Measurements from ENCODE around the gene ARHGEF19. TPM values are rescaled to one million over a fixed set of nuclear protein-coding genes. Genes with fewer than 3 reads are reported as not detected.

ARHGEF19 gene
- total and polyA plus RNA-seq, 9 of the 15 experiments (the other 6 are each of a cell fraction or from before 2014, with no cell fraction given), result 0.73 to 21.0 (median 5.2) TPM

DNA sequence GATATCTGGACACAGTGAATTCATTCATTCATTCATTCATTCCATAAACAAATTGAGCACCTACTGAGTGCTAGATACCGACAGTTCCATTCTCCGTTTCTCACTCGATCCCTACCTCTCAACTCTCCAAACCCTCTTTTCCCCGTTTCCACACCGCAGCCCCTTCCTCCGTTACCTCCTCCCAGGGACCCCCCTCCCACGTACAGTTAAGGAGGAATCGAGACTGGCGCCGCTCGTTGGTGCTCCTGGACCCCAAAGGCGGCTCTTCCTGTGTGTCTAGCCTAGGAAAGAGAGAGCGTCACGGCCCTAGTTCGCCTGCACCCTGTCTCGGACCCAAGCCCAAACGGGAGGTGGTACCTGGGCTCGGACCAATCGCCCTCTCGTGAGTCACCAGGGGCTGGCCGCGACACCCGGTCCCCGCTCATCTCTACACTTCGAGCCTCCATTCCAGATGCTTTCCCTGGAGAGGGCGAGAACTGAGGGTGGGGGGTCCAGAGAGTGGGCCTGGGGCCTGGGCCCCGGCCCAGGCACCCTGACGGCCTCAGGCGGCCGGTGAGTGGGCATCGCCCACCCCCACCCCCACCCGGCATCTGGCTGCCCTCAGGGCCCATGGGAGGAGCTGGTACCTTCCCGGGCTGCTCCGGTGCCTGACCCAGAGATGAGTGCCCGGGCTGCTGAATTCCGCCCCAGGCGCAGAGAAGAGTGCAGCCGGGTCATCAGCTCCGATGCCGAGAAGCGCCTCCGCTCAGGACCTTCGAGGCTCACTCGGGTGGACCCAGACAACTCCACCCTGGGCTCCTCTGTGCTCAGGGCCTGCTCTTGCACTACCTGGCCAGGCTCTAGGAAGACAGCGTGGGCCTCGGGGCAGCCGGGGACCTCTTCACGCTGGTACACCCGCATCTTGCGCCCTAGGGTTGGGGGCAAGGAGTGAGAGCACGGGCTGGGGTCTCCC lies 4.9 kb downstream of the ARHGEF19 start (continued):
- TF ChIP-seq FUS (optimal IDR thresholded peaks at IDR 0.05; ENCODE audit: low read depth, low read length) (no peak), BRF2 (IDR thresholded peaks at IDR 0.05; ENCODE audit: borderline replicate concordance, insufficient read depth, insufficient read length) (no peak), HNRNPK (IDR thresholded peaks at IDR 0.05; ENCODE audit: low read depth, low read length, poor library complexity, severe bottlenecking) (no peak), ZNF740 (CRISPR knock-in tag; IDR thresholded peaks at IDR 0.05) (0 out of 2 replicates have a peak, but pooled peaks have one; percentile 50), ZNF740 (tag; IDR thresholded peaks at IDR 0.05) (no peak), BDP1 (IDR thresholded peaks at IDR 0.05; ENCODE audit: insufficient read depth, insufficient read length) (no peak), STAG1 (CRISPR knock-in tag; IDR thresholded peaks at IDR 0.05; ENCODE audit: borderline replicate concordance) (no peak), RBM25 (IDR thresholded peaks at IDR 0.05; ENCODE audit: low read depth, low read length, severe bottlenecking) (no peak), KLF10 (CRISPR knock-in tag; IDR thresholded peaks at IDR 0.05) (no peak), PHTF2 (CRISPR knock-in tag; IDR thresholded peaks at IDR 0.05) (no peak), KLF6 (CRISPR knock-in tag; IDR thresholded peaks at IDR 0.05; ENCODE audit: borderline replicate concordance) (0 out of 2 replicates have a peak, but pooled peaks have one; percentile 63), CHD4 (IDR thresholded peaks at IDR 0.05; ENCODE audit: insufficient read depth, insufficient replicate concordance, low read depth, low read length, poor library complexity, severe bottlenecking) (no peak), ZNF316 (IDR thresholded peaks at IDR 0.05) (no peak), ZNF655 (CRISPR knock-in tag; IDR thresholded peaks at IDR 0.05) (no peak), NR1H2 (CRISPR knock-in tag; IDR thresholded peaks at IDR 0.05) (no peak)
- TF ChIP-seq, protein P1, sequence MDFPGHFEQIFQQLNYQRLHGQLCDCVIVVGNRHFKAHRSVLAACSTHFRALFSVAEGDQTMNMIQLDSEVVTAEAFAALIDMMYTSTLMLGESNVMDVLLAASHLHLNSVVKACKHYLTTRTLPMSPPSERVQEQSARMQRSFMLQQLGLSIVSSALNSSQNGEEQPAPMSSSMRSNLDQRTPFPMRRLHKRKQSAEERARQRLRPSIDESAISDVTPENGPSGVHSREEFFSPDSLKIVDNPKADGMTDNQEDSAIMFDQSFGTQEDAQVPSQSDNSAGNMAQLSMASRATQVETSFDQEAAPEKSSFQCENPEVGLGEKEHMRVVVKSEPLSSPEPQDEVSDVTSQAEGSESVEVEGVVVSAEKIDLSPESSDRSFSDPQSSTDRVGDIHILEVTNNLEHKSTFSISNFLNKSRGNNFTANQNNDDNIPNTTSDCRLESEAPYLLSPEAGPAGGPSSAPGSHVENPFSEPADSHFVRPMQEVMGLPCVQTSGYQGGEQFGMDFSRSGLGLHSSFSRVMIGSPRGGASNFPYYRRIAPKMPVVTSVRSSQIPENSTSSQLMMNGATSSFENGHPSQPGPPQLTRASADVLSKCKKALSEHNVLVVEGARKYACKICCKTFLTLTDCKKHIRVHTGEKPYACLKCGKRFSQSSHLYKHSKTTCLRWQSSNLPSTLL (IDR thresholded peaks at IDR 0.05), result no peak
- TF ChIP-seq, protein P2, sequence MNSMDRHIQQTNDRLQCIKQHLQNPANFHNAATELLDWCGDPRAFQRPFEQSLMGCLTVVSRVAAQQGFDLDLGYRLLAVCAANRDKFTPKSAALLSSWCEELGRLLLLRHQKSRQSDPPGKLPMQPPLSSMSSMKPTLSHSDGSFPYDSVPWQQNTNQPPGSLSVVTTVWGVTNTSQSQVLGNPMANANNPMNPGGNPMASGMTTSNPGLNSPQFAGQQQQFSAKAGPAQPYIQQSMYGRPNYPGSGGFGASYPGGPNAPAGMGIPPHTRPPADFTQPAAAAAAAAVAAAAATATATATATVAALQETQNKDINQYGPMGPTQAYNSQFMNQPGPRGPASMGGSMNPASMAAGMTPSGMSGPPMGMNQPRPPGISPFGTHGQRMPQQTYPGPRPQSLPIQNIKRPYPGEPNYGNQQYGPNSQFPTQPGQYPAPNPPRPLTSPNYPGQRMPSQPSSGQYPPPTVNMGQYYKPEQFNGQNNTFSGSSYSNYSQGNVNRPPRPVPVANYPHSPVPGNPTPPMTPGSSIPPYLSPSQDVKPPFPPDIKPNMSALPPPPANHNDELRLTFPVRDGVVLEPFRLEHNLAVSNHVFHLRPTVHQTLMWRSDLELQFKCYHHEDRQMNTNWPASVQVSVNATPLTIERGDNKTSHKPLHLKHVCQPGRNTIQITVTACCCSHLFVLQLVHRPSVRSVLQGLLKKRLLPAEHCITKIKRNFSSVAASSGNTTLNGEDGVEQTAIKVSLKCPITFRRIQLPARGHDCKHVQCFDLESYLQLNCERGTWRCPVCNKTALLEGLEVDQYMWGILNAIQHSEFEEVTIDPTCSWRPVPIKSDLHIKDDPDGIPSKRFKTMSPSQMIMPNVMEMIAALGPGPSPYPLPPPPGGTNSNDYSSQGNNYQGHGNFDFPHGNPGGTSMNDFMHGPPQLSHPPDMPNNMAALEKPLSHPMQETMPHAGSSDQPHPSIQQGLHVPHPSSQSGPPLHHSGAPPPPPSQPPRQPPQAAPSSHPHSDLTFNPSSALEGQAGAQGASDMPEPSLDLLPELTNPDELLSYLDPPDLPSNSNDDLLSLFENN (IDR thresholded peaks at IDR 0.05; ENCODE audit: low read depth in 2 of 2, low read length in 2 of 2), result no peak

Measured in K562 (cell line).